ENCODE data around the gene APC2.

The APC2 gene

GRCh38 chr19:1483979-1484428 is 34.1 kb downstream of the APC2 start:
- TF ChIP-seq CTCF (conservative IDR thresholded peaks at IDR 0.05; ENCODE audit: low read depth, low read length) = no peak
- H3K79me2 ChIP-seq (ENCODE audit: insufficient read depth, low read depth) = no peaks in the 10 kb centered on the region
- no peaks in the 10 kb centered on the region for H3K36me3 ChIP-seq (ENCODE audit: insufficient read depth)
- H3K4me2 ChIP-seq = no peak overlapping the region
- H2AFZ ChIP-seq (ENCODE audit: low read depth) = no peak overlapping the region
- H3K27me3 ChIP-seq (ENCODE audit: insufficient read depth, low read depth) = peaks cover 48% of the 10 kb centered on the region
- H3K4me1 ChIP-seq (ENCODE audit: low read depth, poor library complexity, severe bottlenecking) = peaks cover under 1% of the 10 kb centered on the region
- H4K20me1 ChIP-seq (ENCODE audit: insufficient read depth) = no peaks in the 10 kb centered on the region
- no peak overlapping the region for H3K27ac ChIP-seq
- no peak overlapping the region for H3K4me3 ChIP-seq (IDR thresholded peaks at IDR 0.05; ENCODE audit: insufficient read depth, low read depth, low read length)
- H3K9ac ChIP-seq = no peak overlapping the region

GRCh38 chr19:1486720-1487575 is 37.0 kb downstream of the APC2 start:
- no peak for TF ChIP-seq CTCF (conservative IDR thresholded peaks at IDR 0.05; ENCODE audit: low read depth, low read length)
- H3K4me1 ChIP-seq (ENCODE audit: low read depth, poor library complexity, severe bottlenecking) = peaks cover 7% of the 10 kb centered on the region
- H3K79me2 ChIP-seq (ENCODE audit: insufficient read depth, low read depth) = no peaks in the 10 kb centered on the region
- H2AFZ ChIP-seq (ENCODE audit: low read depth) = no peak overlapping the region
- H3K4me2 ChIP-seq = no peak overlapping the region
- no peak overlapping the region for H3K9ac ChIP-seq
- peaks cover 36% of the 10 kb centered on the region for H3K27me3 ChIP-seq (ENCODE audit: insufficient read depth, low read depth)
- no peaks in the 10 kb centered on the region for H3K36me3 ChIP-seq (ENCODE audit: insufficient read depth)
- H3K4me3 ChIP-seq (IDR thresholded peaks at IDR 0.05; ENCODE audit: insufficient read depth, low read depth, low read length) = no peak overlapping the region
- no peaks in the 10 kb centered on the region for H4K20me1 ChIP-seq (ENCODE audit: insufficient read depth)
- H3K27ac ChIP-seq = no peak overlapping the region

- Histone ChIP-seq H3K4me1 (ENCODE audit: low read depth, poor library complexity, severe bottlenecking) (peaks cover 7% of the 10 kb centered on the region), H3K79me2 (ENCODE audit: insufficient read depth, low read depth) (no peaks in the 10 kb centered on the region), H3K4me2 (no peak overlapping the region), H4K20me1 (ENCODE audit: insufficient read depth) (no peaks in the 10 kb centered on the region), H2AFZ (ENCODE audit: low read depth) (no peak overlapping the region), H3K27ac (no peak overlapping the region), H3K27me3 (ENCODE audit: insufficient read depth, low read depth) (peaks cover 44% of the 10 kb centered on the region), H3K4me3 (IDR thresholded peaks at IDR 0.05; ENCODE audit: insufficient read depth, low read depth, low read length) (no peak overlapping the region), H3K36me3 (ENCODE audit: insufficient read depth) (no peaks in the 10 kb centered on the region), H3K9ac (no peak overlapping the region)
- no peak for TF ChIP-seq CTCF (conservative IDR thresholded peaks at IDR 0.05; ENCODE audit: low read depth, low read length)
Measured at GRCh38 chr19:1487576-1488281, 37.8 kb downstream of the APC2 start.

GRCh38 chr19:1488282-1488601 is 38.3 kb downstream of the APC2 start:
- no peaks in the 10 kb centered on the region for H4K20me1 ChIP-seq (ENCODE audit: insufficient read depth)
- H3K27ac ChIP-seq = no peak overlapping the region
- no peaks in the 10 kb centered on the region for H3K36me3 ChIP-seq (ENCODE audit: insufficient read depth)
- no peak overlapping the region for H3K9ac ChIP-seq
- TF ChIP-seq CTCF (conservative IDR thresholded peaks at IDR 0.05; ENCODE audit: low read depth, low read length) = no peak
- H3K27me3 ChIP-seq (ENCODE audit: insufficient read depth, low read depth) = peaks cover 49% of the 10 kb centered on the region
- H3K4me1 ChIP-seq (ENCODE audit: low read depth, poor library complexity, severe bottlenecking) = peaks cover 7% of the 10 kb centered on the region
- H3K79me2 ChIP-seq (ENCODE audit: insufficient read depth, low read depth) = no peaks in the 10 kb centered on the region
- H3K4me2 ChIP-seq = no peak overlapping the region
- H2AFZ ChIP-seq (ENCODE audit: low read depth) = no peak overlapping the region
- no peak overlapping the region for H3K4me3 ChIP-seq (IDR thresholded peaks at IDR 0.05; ENCODE audit: insufficient read depth, low read depth, low read length)
